ENCODE measurements around the gene RCOR1.
A peak's percentile ranks its signal among the peaks of the same experiment; 100 is the strongest.

RCOR1 gene

DNA sequence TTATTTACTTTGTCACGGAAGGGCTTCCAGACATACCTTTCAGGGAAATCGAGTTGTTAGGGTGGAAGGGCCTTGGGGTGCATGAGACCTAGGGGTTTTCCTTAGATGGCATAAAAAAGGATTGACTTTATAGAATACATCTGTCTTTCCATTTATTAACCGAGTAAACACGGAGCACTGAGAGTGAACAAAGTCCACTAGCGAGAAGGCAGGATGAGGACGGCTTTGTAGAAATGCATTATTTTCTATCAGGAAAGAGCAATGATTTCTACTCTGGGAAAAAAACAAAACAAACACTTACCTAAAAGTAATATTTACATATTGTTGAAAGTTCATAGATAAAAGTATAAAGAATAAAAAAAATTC, 91.8 kb downstream of the RCOR1 start:
- no peak for DNase-seq

DNA sequence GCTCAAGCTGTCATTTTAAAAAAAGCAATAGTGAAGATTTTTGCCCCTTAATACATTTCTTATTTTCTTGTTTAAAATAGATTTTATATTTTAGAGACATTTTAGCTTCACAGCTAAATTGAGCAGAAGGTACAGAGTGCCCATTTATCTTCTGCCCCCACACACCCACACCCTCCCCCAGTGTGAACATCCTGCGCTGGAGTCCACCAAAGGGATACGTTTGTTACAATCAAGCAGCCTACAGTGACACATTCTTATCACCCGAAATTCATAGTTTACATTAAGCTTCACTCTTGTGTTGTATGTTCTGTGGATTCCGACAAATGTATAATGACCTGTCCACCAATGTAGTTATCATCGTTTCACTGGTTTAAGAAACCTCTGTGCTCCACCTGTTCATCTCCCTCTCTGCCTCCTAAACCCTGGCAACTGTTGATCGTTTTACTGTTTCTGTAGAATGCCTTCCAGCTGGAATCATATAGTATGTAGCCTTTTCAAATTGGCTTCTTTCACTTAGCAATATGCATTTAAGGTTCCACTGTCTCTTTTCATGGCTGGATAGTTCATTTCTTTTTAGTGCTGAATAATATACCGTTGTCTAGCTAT, 93.8 kb downstream of the RCOR1 start:
- DNase-seq = no peak

DNA sequence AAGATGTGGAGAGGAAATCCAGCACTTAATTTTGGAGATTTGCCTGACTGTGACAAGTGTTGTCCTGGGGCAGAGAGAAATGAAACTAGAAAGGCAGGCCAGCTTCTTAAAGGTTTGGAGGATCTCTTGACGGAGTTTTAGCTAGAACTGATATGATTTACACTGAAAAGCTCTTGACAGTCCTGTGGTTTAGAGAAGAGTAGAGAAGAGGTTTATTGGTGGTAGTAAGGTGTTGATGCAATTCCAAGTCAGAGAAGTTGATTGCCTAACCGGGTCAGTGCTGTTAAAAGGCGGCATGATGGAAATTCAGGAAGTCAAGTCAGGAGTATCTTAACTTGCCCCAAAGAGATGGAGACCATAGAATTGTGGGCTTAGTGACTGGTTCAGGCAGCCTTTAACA, 95.8 kb downstream of the RCOR1 start:
- DNase-seq = no peak

DNA sequence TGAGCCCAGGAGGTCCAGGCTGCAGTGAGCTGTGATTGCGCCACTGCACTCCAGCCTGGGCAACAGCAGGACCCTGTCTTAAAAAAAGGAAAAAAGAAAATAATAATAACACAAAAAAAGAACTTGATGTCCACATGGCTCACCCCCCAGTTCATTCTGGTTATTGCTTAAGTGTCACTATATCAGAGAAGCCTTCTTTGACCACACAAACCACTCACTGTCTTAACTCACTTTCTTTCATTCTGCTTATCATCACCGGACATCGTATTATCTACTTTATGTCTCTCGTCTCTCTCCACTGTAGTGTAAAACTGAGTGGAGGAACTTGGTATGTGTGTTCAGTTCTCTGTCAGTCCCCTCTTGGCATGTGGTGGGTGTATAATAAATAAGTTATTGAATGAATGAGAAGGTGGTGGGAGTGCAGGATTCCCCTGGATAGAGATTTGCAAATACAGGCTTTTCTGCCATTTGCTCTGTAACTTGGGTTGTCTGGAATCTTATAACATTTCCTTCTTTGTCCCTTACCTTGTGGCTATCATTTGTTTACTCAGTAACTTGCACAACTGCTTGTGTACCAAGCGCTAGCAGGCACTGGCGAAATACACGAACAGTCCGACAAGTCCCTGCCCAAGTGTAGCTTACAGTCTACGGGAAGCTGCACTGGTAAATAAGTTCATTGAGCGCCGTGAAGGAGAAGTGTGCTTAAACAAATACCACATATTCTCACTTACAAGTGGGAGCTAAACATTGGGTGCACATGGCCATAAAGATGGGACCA, 98.2 kb downstream of the RCOR1 start:
- no peak for DNase-seq

DNA sequence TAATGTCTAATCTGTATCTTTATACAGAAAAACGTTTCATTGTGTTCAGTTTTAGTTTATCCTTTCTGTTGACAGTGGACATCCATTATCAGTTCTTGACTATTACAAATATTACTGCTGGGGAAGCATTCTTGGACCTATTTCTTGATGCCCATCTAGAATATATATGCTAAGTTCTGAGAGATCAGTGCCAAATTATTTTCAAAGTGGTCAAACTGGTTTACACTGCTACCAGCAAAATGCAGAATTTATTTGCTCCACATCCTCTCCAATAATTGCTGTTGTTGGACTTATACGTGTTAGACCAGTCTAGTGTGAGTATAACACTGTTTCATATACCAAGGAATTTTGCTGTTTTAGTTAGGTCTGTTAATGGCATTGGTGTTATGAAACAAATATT, 99.3 kb downstream of the RCOR1 start:
- DNase-seq = no peak

DNA sequence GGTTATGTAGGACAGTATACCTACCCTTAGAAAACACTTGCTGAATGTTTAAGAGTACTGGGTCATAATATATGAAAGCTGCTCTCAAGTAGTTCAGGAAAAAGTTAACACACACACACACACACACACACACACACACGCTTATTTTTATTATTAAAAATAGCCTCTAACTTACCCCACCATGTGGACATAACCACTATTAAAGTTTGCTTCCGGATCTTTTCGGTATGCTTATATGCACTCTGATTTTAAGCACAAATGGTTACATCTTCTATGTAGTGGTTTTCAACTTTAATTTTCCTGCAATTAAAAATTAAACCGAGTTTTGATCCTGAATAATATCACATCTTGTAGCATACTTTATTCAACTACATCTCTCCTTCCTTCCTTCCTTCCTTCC, 99.9 kb downstream of the RCOR1 start:
- no peak for DNase-seq

DNA sequence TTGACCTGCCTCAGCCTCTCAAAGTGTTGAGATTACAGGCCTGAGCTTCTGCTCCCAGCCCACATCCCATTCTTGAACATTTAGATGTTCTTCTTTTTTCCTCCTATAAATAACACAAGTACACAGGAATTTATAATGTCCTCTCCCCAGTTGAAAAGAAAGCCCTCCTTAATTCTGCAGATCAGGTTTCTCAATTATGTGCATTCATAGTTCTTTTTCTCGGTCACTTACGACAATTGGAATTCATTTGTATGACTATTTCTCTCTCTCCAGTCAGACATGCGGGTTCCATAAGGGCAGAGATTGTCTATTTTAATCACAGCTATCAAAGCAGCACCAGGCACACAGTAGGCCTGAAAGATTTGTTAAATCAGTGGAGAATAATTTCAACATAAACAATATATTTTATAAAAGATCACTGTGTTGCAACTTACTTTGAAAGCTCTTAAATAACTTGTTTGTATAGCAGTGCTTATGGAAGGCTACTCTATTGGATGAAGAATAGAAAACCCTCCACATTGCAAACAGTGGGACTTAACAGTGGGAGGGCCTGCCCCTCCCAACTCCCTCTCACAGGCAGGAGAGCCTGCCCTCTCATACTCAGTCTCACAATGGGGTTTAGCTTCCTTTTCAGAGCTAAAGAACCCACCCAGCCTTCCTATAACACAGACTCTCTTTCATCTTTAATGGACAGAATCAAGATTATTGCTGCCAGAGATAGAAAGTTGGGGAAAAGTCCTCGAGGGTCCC, 100.7 kb downstream of the RCOR1 start:
- DNase-seq = no peak

DNA sequence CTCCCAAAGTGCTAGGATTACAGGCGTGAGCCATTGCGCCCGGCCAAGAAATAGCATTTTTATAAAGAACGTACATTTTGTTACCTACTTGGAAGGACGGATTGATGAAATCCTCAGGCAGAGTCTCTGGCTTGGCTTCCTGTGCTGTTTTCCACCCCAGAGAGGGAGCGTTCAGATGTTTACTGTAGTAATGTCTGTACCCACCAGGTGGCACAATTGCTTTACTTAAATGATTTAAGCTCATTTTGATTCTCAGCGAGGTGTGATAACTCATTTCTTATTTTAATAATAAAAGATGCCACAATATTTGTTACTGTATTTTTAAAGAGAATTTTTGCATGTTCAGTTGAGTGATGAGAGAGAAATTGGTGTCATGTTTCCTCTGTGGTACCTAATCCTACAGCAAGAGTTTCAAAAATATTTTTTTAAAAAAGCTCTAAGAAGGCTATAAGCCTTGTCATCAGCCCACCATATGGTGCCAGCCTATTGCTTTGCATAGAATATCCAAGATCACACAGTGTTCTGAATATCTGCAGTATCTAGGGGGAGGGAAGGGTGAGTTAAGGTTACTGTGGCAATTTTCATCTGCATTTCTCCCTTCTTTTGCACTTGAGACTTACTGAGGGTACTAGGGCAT, 102.2 kb downstream of the RCOR1 start:
- DNase-seq = peak; percentile 28 to 30

- no peak for DNase-seq
These were observed 102.7 kb downstream of the RCOR1 start for GRCh38 chr14:102695167-102695555.

GRCh38 chr14:102696332-102696731, 103.9 kb downstream of the RCOR1 start:
- no peak for DNase-seq

DNA sequence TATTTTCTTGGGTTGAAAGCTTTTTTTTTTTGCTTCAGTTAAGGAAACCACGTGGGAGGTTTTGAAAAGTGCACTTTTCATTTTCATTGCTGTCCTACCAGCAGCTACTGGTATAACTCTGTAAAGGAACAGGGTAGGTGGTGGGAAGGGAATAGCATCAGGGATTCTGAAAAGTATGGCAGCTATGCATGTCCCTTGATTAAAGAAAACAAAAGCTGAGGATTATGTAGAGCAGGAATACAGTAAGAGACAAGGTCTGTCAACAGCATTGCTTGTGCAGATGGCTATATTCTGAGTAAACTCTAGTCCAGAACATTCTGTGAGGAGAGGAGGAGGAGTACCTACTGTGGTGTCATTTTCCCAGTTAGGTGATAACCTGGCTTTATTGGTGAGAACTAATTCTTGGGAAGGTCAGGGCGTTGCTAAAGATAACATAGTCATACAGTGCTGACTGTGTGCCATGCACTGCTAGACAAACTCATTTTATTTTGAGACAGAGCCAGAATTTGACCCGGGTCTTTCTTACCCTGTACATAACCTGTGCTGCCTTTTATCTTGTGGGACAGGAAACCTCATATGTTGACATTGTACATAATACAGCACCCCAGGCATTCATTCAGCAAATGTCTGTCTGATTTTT, 104.5 kb downstream of the RCOR1 start:
- DNase-seq = no peak

DNA sequence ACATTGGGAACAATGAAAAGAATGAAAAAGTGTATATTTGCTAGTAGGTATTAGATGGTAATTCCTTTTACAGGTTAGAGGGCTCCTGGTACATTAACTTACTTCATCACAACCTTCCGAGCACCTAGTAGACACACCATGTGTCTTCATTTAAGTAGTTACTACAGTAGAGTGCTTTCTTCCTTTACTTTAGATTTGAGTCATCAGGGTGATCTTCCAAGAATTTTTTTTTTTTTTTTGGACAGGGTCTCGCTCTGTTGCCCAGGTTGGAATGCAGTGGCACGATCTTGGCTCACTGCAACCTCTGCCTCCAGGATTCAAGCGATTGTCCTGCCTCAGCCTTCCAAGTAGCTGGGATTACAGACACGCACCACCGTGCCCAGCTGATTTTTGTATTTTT, 105.1 kb downstream of the RCOR1 start:
- no peak for DNase-seq

- DNase-seq = no peak
These were observed 107.1 kb downstream of the RCOR1 start for GRCh38 chr14:102699416-102700110.

DNA sequence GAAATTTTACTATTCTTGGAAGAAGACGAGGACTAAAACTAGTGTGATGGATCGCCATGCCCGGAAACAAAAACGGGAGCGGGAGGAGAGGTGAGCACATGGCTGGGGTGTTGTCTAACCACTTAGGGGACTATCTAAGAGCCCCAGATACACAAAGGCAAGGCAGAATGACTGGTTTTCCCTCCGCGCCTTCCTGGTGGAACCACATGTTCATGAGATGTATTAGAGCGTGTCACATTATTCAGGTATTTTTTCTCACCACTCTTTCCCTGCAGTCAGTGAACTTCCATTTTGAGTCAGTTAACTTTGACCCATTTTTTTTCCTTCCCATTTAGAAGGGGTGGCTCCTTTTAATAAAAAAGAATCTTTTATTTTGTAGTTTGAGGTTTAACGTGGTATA, 116.0 kb downstream of the RCOR1 start:
- no peak for DNase-seq

DNA sequence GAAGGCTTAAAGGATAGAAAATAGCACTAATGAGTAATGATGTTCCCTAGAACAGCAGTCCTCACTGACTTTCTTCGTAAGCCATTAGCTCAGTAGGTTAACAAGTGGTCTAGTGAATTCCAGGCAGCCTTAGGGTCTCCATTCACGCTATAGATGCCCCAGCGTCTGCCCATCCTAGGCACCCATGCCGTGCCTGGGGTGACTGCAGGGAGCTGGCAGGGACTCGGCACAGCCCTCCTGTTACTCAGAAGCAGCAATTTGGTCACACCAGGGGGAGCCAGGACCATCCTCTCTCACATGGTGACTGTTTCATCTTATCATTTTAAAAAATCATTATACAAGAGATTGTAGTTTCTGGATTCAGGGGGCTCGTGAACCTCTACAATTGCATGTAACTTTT, 118.8 kb downstream of the RCOR1 start:
- no peak for DNase-seq

- no peak for DNase-seq
These were observed 119.5 kb downstream of the RCOR1 start for GRCh38 chr14:102711946-102712345.

GRCh38 chr14:102717276-102717675, 124.8 kb downstream of the RCOR1 start:
- no peak for DNase-seq

- DNase-seq = no peak
These were observed 130.2 kb downstream of the RCOR1 start for GRCh38 chr14:102722646-102723045.

DNA sequence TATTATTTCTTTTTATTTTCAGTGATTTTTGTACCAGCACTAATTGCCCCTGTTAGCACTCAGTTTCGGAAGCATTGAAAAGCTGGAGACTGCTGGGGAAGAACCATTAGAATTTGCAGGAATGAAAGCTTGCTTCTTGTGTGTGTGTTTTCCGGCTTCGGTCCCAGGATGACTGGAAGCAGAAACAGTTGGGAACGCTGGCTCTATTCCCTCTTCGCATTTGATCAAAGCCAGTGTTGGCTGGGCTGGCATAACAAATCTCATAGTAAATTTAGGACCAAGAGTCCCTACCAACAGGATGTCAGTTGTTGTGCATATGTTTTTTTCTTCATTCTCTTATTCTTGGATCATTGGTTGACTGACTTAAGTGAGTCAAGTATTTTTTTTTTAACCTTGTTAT, 131.2 kb downstream of the RCOR1 start:
- DNase-seq = no peak

DNA sequence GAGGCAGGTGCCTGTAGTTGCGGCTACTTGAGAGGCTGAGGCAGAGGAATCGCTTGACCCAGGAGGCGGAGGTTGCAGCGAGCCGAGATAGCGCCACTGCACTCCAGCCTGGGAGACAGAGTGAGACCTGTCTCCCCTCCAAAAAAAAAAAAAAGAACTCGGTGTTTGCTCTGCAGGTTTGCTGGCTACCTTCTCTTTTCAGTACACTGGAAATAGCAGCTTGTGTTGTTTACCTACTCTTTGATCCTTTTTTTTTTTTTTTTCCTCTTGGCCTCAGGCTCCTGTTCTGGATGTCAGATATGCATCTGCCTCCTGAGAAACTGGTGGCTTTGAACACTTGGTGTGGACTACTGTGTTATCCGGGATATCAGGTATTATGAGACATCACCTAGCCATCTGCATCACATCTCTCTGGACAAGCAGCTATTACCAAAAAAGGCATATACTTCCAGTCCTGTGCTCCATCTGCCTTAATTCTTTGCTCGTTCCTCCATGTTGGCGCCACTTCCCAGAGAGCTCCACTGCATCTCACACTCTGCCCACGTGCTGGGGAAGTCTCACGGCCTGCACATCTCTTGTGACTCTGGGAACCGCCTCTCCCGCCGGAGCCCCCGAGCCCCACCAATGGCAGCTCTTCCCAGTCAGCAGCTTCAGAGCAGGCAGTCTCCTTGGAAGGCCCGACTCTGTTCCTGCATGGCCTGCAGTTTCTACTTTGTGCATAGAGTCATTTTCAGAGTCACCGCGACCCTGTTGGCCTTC, 133.9 kb downstream of the RCOR1 start:
- no peak for DNase-seq

- DNase-seq = no peak
These were observed 135.1 kb downstream of the RCOR1 start for GRCh38 chr14:102727336-102728095.

Data from stimulated activated CD4-positive, alpha-beta T cell treated with anti-CD3 and anti-CD28 coated beads, Interleukin-4, amount 100 ng/mL, for 4 hours (primary cell).